ENCODE results near the gene RASGRF2.

RASGRF2 gene, protein sequence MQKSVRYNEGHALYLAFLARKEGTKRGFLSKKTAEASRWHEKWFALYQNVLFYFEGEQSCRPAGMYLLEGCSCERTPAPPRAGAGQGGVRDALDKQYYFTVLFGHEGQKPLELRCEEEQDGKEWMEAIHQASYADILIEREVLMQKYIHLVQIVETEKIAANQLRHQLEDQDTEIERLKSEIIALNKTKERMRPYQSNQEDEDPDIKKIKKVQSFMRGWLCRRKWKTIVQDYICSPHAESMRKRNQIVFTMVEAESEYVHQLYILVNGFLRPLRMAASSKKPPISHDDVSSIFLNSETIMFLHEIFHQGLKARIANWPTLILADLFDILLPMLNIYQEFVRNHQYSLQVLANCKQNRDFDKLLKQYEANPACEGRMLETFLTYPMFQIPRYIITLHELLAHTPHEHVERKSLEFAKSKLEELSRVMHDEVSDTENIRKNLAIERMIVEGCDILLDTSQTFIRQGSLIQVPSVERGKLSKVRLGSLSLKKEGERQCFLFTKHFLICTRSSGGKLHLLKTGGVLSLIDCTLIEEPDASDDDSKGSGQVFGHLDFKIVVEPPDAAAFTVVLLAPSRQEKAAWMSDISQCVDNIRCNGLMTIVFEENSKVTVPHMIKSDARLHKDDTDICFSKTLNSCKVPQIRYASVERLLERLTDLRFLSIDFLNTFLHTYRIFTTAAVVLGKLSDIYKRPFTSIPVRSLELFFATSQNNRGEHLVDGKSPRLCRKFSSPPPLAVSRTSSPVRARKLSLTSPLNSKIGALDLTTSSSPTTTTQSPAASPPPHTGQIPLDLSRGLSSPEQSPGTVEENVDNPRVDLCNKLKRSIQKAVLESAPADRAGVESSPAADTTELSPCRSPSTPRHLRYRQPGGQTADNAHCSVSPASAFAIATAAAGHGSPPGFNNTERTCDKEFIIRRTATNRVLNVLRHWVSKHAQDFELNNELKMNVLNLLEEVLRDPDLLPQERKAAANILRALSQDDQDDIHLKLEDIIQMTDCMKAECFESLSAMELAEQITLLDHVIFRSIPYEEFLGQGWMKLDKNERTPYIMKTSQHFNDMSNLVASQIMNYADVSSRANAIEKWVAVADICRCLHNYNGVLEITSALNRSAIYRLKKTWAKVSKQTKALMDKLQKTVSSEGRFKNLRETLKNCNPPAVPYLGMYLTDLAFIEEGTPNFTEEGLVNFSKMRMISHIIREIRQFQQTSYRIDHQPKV (N-terminal part only)

DNA sequence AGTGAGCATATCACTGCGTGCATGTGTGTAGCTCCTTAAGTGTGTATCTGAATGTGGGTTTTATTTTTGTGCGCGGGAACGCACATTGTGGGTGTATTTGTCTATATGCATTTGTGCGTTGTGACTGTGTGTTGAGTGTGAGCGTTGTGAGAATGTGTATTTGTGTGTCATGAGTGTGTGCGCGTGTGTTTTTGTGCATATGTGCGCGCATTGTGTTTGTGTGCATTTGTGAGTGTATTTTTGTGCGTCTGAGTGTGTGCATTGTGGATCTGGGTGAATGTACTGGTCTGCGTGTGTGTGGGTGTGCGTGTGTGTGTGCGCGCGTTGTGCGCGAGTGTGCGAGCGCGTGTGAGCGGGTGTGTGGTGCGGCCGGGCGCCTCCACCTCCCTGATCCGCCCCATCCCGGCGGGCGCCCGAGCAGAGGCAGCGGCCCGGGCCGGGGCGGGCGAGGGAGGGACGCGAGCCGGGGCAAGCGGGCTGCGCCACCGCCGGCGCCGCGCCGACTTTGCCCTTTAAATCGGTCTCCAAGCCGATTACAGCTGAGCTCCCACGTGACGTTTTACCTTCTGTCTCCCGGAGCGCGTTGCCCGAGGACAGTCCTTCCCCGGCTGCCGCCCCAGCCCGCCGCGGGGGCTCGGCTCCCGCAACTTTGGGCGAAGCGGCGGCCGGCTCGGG is at the start of gene RASGRF2:
Gene RASGRF2, plus strand, starts transcription at position 596 of the 675 bp plus-strand sequence. CDS start 376 bp downstream, outside the sequence.
- peak; percentile 77 for DNase-seq (ENCODE audit: low spot score)

DNA sequence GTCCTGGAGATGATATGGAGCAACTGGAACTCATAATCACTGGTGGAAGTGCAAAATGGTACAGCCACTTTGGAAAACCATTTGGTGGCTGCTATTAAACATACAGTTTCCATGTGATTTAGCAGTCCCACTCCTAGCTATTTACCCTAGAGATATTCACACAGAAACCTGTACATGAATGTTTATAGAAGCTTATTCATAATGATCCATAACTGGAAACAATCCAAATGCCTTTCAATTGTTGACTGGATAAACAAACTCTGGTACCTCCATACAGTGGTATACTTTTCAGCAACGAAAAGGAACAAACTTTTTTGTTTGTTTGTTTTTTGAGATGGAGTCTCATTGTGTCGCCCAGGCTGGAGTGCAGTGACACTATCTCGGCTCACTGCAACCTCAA is 47.7 kb upstream of the RASGRF2 start:
- DNase-seq (ENCODE audit: low spot score) = no peak

DNA sequence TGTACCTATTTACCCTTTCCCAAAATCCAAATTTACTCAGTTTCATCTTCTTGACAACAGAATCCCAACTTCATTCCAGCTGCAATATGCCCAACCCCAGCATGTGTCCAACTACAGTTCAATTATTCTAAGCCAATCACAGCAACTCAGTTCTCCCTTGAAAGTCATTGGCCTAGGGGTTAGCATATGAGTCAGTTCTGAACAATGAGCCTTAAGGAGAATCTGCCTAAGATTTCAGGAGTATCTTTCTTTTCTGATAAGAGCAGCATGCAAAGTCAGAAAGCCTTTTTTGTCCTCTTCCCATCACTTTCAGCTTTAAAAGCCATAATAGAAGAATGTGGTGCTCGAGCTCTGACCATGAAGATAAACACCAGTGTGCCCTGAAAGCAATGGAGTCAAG is 44.4 kb upstream of the RASGRF2 start:
- no peak for DNase-seq (ENCODE audit: low spot score)

DNA sequence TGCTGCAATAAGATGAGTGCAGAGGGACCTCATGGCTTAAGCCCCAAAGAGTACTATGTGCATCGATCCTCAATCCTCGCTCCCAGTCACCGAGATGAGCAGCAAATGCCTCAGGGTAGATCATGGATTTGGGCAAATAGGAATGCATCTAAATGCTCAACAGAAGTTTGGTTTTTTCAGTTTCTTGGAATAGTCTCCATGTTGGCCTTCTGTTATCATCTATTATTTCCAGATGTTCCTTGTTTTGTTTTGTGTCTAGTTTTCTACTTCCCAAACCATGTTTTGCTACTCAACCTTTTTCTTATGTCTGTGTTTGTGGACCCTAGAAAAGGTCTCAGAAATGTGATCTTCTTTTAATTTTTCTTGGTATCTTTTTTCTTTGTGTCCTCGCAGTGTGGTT is 43.5 kb upstream of the RASGRF2 start:
- DNase-seq (ENCODE audit: low spot score) = no peak

DNA sequence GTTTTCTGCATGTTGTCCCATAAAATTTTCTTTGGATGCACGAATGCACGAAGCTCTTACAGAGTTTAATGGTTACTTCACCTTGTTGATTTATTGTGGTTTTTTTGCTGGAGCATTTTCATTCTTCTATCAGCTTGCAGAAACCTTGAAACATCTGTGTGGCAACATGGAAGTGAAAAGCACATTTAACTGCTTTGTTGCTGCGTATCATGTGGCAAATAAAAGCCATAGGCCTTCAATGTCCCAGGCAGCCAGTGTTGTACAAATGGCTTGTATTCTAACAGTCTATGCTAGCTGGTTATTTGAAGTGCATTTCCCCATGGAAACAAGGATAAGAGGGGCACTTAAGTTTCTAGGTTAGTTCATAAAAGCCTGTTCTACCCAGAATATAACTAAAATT is 42.5 kb upstream of the RASGRF2 start:
- no peak for DNase-seq (ENCODE audit: low spot score)

DNA sequence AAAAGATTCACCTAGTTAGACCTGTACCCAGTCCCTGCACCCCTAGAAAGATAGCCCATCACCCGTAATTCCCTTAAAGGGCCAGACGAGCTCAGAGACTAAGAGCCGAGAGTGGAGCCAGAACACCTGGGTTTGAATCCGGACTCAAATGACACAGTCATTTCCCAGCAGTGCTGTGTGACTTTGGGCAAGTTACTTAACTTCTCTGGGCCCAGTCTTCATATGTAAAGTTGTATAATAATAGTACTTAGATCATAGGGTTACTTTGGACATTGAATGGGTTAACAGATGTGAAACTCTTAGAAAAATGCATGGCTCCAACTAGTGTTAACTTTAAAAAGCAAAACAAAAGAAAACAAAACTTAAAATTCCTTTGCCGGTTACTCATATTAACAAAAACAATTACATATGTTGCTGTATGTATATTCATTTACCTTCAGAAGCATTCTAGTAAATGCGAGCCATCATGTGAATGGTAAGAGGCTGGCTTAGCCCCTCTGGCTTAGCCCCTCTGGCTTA is 40.4 kb upstream of the RASGRF2 start:
- no peak for DNase-seq (ENCODE audit: low spot score)

DNA sequence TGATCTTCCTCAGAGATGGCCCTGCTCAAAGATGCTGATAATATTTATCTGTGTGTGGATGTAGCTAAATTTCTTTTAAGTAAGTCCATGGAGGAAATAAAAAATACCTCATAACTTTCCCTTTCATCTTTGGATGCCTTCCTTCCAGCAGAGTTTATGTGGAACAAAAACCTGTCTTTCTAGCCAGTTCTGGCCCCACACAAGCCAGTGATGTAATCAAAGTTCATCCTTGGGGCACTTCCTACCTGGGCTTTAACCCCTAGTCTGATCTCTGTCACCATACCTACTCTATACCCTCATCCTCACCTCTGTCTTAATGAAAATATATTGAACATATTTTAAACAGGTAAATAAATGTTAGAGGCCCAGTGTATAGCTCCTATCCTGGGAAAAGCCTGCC is 39.8 kb upstream of the RASGRF2 start:
- DNase-seq (ENCODE audit: low spot score) = no peak

DNA sequence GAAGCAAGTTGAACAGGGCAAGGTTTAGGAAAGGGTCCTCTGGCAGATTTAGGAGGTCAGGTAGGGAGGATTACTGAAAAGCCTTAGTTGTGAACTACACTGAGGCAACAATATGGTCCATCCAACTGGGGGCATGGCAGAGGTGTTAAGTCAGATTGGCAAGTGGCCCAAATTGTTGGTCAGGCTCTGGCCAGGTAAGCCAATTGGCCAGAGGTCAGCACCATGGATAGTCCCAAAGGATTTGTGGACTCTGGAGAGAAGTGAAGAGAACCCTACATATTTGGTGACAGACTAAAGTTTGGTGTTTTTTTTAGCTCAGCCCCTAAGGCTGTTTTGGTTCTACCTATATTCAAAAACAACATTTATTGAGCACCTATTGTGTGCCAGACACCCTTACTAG is 39.1 kb upstream of the RASGRF2 start:
- peak; percentile 57 for DNase-seq (ENCODE audit: low spot score)

DNA sequence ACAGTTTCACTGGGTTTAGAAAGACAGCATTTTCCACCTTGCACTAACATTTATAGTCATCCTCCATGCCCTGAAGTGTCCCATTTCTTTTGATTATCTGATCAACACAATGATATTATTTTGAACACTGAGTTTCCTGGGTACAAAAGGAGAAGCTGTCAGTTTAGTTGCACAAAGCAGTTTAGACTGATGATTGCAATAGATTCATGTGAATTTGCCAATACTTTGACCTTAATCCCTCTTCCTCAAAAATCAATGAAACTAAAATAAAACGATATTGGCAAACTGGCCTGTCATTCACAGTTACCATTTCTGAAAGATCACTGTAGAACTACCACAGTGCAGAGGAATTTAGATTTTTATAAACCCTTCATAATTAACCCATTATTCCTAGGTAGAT is 34.2 kb upstream of the RASGRF2 start:
- no peak for DNase-seq (ENCODE audit: low spot score)

DNA sequence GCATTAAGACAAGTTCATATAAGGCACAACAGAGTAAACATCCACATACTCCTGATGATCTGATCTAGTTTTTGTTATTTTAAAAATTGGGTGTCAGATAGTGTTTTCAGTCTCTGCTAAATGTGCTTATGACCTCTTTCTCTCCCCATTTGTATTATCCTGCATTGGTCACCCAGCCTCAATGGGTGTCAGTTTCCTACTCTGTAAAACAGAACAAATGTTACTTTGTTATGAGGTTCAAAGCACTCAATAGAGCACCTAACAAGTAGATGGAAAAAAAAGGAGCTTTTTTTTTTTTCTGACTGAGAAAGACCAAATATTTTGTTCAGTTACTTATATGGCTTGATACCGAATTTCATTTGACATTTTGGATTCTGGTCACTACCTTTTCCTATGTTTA is 33.6 kb upstream of the RASGRF2 start:
- no peak for DNase-seq (ENCODE audit: low spot score)

DNA sequence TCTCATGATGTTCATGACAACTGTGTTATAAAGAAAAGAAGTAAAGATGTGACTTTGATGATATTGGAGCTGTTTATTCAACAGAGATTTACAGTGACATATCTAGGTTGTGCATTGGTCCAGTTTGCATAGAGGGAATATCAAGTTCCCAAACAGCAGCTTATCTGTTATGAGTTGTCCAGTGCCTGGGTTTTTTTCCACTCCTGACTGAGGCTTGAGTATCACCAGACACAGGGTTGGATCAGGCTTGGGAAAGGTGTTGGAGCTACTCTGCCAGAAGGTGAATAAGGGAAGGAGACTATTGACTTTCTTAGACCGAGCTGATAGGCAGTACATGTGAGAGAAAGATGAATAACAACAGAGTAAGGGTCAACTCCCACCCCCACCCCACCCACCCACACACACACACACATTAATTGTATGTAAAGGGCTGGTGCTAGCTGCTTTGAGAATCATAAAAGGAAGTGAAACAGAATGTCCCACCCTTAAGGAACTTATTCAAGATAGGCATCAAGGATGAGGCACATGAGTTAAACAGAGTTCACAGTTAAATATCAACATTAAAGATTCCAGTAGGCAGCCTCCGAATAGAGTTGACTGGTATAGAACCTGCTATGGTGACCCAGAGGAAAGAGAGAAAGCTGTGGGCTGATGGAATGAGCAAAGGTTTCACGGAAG is 33.0 kb upstream of the RASGRF2 start:
- no peak for DNase-seq (ENCODE audit: low spot score)

DNA sequence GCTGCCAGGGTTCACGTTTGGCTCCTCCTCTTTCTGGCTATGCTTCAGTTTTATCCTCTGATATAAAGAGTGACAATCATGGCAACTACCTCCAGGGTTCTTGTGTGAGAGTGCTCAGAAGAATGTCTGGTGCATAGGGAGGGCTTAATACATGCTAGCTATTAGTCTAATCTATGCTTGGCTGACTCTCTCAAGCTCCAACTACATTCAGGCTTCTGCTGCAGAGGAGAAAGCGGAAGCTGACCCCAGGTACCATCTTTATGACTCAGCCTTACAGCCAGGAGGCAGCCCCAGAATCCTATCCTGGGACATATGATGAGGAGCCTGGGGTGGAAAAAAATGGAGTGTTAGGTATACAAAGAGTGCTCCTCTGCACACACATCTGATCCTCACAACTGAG is 32.1 kb upstream of the RASGRF2 start:
- no peak for DNase-seq (ENCODE audit: low spot score)

DNA sequence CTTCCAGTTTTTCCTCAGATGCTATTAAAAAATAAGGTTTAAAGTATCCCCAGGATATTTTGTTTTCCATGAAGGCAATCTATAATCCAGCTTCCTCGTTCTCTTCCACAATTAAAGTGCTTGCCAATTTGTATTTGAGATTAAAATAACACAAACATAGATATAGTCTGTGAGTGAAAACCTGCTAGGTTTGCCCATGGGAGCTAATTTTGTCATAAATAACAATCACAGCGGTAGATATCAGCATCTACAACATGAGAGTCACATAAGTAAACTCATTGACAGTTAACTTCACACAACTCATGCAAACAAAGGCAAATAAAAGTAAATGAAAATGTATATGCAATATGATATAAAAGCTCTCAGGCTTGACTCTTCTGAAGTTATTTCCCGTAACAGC is 29.2 kb upstream of the RASGRF2 start:
- no peak for DNase-seq (ENCODE audit: low spot score)

DNA sequence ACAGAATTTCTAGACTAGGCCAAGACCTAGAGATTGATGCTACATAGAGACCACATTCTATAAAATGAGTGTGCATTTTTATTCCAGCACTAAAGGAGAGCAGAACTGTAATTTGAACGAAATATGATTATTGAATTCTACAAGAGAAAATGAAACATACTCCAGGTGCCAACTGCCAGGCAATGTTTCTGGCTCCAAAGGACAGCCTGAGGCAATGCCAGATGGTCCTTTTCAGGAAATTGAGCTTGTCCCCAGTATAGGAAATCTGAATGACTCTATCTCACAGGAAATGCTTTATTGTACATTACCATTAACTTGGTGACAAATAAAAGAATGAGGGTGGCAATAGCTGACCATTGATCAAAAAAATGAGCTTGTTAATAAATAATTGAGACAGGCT is 28.8 kb upstream of the RASGRF2 start:
- no peak for DNase-seq (ENCODE audit: low spot score)

DNA sequence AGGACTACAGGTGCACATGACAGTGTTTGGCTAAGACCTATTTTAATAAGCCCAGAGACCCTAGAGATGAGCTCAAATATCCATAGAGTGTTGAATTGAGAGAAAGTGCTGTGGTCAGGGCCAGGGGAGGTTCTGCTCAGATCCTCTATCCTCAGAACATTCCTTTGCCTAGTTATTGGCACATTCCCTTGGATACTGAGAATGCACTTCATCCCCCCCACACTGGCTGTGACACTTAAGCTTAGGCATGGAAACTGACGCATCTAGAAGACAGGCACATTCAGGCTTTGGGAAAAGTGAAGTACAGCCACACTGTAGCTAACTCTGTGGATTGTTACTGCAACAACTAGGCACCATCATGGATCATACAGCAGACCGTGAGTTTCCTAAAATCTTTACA is 27.1 kb upstream of the RASGRF2 start:
- no peak for DNase-seq (ENCODE audit: low spot score)

DNA sequence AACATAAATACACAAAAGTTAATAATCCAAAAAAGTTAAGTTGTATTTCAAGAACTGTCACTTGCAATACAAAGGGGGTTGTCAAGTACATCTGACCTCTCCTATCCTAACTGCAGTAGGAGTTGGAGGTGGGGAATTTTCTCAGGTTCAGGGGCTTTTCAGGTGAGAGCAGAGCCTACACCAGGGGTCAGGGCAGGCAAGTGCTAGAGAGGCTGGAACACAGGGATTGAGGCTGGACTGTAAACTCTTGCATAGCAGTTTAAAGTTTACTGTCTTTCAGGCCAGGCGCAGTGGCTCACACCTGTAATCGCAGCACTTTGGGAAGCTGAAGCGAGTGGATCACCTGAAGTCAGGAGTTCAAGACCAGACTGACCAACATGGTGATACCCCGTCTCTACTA is 25.4 kb upstream of the RASGRF2 start:
- DNase-seq (ENCODE audit: low spot score) = peak; percentile 25

DNA sequence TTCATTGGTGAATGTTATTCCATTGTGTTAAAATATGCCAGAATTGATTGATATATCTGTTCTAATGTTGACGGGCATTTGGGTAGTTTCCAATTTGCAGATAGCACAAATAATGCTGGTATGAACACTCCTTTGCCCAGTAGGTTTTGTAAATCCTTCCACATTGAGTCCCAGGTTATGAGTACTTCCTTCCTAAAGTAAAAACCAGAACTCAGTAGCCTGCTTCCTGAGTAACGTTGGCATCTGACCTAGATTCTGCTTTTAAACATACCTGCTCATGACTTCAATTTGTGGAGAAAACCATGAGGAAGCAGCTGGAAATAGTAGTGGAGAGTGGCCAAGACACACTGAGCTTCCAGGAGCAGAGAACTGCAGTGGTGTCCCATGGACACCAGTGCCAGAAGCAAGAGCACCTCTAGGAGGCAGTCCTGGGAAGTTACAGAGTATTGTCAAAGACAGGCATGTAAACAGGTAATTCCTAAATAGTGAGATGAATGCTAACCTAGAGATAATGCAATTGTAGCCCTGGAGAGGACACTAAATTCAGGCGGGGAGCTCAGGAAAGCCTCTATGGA is 24.3 kb upstream of the RASGRF2 start:
- peak; percentile 49 for DNase-seq (ENCODE audit: low spot score)

DNA sequence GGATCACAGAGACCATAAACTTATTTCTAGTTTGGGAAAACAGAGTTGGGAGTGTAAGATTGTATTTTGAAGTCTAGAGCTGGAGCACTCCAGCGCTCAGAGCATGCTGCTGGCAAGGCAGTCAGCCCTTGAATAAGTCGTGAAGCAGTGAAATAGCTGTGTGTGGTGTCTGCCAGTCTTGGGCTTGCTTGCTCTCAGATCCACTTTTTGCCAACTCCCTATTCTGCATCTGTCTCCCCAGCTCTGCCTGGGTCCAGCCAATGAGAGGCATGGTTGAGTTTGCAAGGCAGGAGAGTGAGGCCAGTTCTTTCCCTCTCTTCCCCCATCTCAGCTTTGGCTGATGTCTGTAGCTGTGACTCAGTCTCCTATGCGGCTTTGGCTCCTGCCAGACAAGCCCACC is 23.3 kb upstream of the RASGRF2 start:
- no peak for DNase-seq (ENCODE audit: low spot score)

DNA sequence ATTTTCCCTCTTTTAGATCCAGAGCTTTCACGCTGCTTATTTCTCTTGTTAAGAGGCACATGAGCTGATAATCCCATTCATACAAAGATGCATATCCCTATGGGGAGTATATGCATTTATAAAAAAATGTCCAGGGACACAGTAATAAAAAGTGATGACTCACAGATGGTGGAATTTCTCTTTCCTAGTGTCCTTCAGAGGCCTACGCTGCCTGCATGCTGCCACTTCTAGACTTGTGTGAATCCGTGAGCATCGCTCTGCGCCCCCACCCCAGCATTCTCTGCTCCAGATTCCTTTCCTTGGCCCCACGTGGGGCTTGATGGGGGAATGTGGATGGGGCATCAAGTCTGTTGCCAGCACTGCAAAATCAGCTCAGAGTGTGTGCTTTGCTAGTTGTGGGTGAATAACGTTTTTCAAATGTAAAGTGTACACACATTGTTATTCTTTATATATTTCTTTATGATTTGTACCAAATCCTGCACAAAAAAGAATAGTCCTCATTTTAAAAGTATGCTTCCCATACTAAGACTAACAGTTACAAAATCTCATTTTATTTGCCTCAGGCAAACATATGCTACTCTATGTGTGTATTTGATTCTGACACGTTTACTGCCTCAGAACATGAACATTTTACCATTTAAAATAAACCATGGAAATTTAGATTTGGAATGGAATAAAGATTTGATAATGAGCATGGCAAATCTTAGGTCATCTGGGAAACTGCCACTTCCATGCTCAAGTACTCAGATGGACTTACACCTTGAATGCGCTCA is 22.4 kb upstream of the RASGRF2 start:
- DNase-seq (ENCODE audit: low spot score) = no peak

DNA sequence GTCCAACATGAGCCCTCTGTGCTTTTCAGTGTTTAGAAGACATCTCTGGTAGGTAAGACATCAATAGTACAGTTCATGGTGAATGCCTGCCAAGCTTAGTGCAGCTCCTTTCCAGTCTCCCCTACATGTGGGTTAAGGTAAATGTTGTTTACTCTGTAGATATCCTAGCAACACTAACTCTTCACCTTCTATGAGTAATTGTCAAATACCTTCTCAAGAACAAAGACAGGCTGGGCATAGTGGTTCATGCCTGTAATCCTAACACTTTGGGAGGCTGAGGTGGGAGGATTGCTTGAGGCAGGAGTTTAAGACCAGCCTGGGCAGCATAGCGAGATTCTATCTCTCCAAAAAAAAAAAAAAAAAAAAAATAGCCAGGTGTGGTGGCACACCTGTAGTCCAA is 18.7 kb upstream of the RASGRF2 start:
- DNase-seq (ENCODE audit: low spot score) = no peak
